IPS-18c (cell line): ENCODE measurements around the gene SELENOO.

ENCODE experiments used
- H3K4me3 ChIP-seq: 2 replicates; pipeline ENCODE4 v1.7.0; 2013; ENCODE audit warnings: low read depth, mild to moderate bottlenecking, low read length, moderate library complexity; ENCODE audit not compliant: insufficient read depth
- H3K9me3 ChIP-seq: one replicate; pipeline ENCODE4 v1.6.1; 2013; ENCODE audit warnings: mild to moderate bottlenecking, low read length, moderate library complexity; ENCODE audit not compliant: control insufficient read depth, insufficient read depth

Gene SELENOO

DNA sequence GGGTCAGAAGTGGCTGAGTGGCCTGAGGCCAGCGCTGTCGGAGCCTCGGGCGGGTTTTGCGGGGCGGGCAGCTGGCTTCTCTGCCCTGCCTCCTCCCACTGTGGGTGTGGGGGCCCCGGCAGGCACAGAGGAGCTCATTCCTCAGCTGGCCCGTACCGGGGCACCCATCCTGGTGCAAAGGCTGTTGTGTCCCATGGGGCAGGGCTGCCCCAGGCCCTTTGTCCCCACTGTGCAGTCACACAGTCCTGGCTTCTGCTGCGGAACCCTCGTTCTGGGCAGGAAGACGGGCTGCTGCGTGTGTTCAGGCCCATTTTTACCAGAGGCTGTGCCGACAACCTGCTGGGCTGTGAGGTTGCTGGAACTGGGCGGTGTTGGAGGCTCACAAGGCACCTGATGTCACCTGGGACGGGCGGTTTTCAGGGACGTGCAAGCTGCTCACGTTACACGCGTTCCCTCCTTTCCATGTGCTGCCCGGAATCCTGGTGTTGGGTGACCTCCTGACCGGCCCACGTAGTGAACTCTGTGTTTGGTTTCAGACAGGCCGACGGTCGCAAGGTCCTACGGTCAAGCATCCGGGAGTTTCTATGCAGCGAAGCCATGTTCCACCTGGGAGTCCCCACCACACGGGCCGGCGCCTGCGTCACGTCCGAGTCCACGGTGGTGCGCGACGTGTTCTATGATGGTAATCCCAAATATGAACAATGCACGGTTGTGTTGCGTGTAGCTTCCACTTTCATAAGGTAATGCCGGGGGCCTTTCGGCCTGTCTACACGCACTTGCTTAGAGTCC is 5.2 kb downstream of the SELENOO start:
- no peak overlapping the region for H3K4me3 ChIP-seq
- no peaks in the 10 kb centered on the region for H3K9me3 ChIP-seq

DNA sequence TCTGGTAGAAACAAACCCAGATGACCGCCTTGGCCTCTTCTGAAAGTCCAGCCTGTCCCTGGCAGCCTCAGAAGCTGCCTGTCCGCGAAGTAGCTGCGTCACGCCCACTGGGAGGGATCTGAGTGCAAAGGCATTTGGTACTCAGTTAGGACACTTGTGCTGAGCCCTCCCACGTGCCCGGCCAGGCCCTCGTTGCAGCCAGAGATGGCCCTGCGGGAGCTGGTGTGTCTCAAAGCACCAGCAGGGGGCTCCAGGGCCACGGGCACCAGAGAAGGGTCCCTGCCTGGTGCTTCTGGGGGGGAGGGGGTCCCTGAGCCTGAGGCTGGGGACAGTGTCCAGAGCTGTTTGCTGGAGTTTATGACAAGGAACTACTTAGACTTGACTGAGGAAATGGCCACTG is 5.8 kb downstream of the SELENOO start:
- no peak overlapping the region for H3K4me3 ChIP-seq
- no peaks in the 10 kb centered on the region for H3K9me3 ChIP-seq

DNA sequence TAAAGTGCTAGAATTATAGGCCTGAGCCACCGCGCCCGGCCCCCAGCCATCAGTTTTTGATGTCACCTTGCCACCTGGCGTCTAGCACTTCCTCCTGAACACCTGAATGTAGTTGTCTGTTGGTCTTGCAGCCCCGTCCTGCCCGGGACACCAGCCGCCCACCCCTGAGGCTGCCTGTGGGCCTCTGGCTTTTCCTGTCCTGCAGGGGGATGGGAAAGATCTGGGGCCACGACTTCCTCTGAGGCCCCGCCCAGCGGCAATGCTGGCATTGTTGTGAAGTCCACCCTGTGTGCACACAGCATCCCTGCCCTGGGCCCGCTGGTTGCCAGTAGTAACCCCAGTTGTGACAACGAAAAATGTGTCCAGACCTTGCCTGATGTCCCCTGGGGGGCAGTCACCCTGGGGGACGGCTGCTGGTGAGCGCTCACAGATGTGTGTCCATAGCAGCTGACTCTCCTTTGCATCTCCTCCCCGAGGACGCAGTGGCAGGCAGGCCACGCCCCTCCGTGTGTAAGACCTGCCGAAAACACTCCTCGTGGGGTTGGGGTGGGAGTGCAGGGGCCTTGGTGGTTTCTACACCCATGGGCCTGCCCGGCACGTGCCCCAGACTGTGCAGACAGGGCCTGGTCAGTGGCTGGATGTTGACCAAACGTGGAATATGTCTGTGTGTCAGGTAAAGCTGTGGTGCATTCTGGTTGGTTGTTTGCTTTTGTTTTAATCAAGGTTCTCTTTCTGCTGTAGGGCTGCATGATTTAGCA is 6.8 kb downstream of the SELENOO start:
- Histone ChIP-seq H3K4me3 (no peak overlapping the region), H3K9me3 (no peaks in the 10 kb centered on the region)

DNA sequence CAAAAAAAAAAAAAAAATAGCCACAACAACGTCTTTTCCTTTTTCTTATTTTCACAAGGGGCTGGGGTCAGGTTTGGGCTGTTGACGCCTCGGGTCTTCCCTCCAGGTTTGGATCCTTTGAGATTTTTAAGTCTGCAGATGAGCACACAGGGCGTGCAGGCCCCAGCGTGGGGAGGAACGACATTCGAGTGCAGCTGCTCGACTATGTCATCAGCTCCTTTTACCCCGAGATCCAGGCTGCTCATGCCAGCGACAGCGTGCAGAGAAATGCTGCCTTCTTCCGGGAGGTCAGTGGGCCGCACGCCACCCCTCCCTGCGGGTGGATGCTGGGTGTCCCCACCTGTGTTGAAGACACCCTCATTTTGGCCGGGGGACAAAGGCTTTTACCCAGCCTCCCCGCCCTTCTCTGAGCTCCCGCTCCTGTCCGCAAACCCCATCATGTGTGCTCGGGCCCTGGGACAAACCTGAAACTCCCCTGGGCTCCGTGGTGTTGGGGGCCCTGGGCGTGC is 7.7 kb downstream of the SELENOO start:
- no peak overlapping the region for H3K4me3 ChIP-seq

DNA sequence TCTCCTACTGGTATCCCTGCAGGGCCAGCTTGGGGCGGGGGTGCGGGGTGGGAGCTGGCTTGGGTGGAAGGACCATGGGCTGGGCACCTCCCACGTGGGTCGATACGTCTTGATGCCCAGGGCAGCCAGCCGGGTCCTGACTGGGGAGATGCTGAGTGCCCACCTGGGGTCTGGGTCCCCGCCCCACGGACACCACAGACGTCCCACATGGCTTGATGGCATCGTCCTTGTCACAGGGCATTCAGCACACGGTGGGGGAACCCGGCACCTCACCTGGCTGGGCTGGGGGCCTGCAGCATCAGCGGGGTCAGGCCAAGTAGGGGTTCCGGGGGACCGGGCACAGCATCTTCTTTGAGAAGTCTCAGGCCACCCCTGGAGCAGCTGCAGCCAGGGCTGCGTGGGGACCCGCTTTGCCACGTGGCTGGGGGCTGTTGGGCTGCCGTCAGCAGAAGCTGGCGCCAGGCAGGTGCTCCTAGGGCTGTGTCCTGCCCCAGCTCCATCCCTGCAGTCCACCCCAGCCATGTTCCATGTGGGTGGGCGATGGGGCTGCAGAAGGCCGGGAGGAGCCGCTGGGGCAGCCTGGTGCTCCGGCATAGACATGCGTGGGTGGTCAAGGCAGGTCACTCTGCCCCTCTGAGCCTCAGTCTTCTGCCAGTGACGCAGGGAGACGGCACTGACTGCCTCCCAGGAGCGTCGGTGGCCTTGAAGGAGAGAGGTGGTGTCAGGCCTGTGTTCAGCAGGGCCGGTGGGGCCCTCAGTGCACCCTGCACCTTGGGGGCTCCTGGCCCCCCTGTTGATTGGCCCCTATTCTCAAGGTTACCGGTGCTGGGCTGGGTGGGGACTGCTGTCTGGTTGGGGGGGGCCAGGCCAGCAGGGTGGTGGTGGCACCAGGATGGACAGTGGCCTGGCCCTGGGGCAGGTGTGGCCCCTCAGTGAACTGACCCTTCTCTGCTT is 8.4 kb downstream of the SELENOO start:
- H3K9me3 ChIP-seq = no peaks in the 10 kb centered on the region

More for the DNA sequence above, 7.7 kb downstream of the SELENOO start:
- no peaks in the 10 kb centered on the region for H3K9me3 ChIP-seq

DNA sequence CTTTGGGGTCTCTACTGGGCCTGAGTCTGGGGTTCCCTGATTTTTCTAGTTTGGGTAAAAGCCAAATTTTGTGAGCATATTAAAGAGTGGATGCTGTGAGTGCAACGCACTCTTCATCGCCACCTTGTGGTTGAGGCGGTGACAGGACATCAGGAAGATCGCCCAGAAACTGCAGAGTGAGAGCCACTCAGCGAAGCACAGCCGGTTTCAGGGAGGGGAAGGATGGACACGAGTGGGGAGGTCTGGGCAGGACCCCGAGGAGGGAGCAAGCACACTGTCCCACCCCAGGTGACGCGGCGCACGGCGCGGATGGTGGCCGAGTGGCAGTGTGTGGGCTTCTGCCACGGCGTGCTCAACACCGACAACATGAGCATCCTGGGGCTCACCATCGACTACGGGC is 9.1 kb downstream of the SELENOO start:
- Histone ChIP-seq H3K4me3 (no peak overlapping the region), H3K9me3 (no peaks in the 10 kb centered on the region)

More for the DNA sequence above, 8.4 kb downstream of the SELENOO start:
- no peak overlapping the region for H3K4me3 ChIP-seq

DNA sequence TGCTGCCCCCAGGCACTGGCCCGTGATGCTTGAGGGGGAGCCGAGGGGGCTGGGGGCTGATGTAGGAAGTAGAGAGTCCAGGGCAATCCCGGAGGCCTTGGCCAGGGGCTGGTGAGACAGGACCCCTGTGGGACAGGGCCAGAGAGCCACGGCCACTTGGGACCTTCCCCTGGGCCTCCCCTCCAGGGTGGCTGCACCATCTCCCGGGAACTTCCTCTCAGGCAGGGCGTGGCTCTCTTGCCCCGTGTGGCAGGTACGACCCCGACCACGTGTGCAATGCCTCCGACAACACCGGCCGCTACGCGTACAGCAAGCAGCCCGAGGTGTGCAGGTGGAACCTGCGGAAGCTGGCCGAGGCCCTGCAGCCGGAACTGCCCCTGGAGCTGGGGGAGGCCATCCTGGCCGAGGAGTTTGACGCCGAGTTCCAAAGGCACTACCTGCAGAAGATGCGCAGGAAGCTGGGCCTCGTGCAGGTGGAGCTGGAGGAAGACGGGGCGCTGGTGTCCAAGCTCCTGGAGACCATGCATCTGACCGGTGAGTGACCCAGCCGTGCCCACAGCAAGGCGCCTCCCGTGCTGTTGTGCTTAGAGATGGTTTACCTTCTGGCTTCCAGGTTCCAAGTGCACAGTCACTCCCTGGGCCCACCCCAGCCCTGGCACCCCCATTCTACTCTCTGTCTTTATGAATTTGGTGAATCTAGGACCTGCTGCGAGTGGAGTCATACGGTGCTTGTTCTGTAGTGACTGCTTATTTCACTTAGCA is 9.7 kb downstream of the SELENOO start:
- Histone ChIP-seq H3K9me3 (no peaks in the 10 kb centered on the region), H3K4me3 (no peak overlapping the region)

DNA sequence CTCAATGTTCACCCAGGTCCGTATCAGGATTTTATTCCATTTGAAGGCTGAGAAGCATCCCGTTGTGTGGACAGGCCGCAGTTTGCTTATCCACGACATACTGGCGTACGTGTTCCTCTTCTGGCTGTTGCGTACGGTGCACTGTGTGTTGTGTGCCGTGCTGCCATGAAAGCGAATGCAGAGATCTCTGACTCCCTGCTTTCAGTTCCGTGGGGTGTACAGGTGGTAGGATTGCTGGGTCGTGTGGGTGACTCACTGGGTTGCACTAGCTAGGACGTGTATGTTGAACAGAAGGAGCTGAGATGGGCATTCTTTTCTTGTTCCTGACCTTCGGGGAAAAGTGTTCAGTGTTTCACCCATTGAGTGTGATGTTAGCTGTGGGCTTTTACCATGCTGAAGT is 10.3 kb downstream of the SELENOO start:
- Histone ChIP-seq H3K4me3 (no peak overlapping the region), H3K9me3 (no peaks in the 10 kb centered on the region)

DNA sequence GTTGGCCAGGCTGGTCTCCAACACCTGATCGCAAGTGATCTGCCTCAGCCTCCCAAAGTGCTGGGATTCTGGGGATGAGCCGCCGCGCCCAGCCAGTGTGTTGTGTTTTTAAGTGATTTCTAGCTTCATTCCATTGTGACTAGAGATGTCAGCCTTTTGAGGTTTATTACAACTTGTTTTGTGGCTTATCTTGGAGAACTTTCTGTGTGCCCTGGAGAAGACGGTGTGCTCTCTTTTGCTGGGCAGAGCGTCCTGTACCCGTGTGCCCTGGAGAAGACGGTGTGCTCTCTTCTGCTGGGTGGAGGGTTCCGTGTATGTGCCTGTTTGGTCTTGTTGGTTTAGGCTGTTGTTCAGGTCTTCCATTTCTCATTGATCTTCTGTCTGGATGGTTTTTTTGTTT is 12.5 kb downstream of the SELENOO start:
- no peaks in the 10 kb centered on the region for H3K9me3 ChIP-seq
- H3K4me3 ChIP-seq = no peak overlapping the region

DNA sequence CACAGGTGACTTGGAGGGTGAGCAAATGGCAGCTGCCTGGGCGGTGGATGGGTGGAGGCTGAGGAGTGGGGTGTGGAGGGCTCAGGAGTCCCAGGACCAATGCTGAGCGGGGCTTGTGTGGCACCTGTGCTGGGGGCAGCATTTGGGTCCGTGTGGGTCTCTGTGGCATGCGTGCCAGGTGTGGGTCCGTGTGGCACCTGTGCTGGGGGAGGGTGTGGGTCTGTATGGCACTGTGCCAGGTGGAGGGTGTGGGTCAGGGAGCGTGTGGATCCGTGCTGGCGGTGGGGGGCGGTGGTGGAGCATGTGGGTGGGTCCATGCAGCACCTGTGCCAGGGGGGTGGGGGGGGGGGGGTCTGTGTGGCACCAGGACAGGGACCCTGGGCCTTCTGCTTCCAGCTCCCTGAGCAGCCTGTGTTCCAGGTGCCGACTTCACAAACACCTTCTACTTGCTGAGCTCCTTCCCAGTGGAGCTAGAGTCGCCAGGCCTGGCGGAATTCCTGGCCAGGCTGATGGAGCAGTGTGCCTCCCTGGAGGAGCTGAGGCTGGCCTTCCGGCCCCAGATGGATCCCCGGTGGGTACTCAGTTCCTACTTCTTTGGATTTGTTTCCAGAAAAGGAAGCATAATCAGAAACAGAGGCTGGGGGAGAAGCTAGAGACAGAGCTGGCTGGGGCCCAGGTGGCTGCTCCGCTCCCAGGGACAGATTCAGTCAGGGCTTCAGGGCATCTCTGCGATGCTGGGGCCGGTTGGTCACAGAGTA is 14.7 kb downstream of the SELENOO start:
- no peaks in the 10 kb centered on the region for H3K9me3 ChIP-seq
- H3K4me3 ChIP-seq = no peak overlapping the region

DNA sequence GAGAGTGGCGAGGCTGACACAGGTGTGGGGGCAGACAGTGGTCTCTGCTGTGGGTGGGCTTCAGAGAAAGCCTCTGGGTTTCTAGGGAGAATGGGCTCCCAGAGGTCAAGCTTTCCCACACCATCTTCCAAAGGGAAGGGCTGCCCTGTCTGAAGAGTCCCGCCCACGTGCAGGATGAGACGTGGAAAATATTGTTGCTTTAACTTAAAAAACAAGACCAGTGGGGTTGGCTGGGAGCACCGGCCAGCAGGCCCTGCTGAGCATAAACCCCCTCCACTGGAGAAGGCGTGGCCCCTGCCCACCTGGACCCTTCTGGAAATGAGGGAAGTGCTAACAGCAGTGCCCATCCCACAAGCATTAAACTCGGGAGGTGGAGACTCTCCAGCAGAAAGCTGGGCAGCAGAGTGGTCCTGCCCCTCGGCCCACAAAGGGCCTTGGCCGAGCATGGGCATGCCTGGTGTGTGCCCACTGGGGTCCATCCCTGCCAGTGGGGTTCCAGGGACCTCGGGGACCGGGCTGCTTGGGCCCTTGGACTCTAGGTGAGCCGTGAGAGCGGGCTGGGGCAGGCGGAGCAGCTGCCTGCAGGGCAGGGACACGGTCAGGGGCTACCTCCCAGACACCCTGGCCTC is 15.4 kb downstream of the SELENOO start:
- no peak overlapping the region for H3K4me3 ChIP-seq

DNA sequence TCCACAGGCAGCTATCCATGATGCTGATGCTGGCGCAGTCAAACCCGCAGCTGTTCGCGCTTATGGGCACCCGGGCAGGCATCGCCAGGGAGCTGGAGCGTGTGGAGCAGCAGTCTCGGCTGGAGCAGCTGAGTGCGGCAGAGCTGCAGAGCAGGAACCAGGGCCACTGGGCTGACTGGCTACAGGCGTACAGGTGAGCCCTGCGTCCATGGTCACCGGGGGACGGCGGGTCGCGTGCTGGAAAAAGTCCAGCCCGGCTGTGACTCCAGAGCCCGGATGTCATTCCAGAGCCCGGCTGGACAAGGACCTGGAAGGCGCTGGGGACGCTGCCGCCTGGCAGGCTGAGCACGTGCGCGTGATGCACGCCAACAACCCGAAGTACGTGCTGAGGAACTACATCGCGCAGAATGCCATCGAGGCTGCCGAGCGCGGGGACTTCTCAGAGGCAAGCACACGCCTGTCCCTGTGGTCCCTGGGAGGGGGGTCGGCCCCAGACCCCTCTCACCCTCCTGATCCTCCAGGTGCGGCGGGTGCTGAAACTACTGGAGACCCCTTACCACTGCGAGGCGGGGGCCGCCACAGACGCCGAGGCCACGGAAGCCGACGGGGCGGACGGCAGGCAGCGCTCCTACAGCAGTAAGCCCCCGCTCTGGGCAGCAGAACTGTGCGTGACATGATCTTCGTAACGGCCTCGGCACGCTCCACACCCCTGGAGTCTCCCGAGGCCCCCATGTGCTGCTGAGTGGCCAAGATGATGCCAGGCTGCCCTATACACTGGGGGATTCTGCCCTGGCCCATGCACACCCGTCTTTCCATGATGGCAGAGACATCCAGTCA is 16.1 kb downstream of the SELENOO start:
- Histone ChIP-seq H3K4me3 (no peak overlapping the region), H3K9me3 (peaks cover 2% of the 10 kb centered on the region)

More for the DNA sequence above, 15.4 kb downstream of the SELENOO start:
- no peaks in the 10 kb centered on the region for H3K9me3 ChIP-seq

DNA sequence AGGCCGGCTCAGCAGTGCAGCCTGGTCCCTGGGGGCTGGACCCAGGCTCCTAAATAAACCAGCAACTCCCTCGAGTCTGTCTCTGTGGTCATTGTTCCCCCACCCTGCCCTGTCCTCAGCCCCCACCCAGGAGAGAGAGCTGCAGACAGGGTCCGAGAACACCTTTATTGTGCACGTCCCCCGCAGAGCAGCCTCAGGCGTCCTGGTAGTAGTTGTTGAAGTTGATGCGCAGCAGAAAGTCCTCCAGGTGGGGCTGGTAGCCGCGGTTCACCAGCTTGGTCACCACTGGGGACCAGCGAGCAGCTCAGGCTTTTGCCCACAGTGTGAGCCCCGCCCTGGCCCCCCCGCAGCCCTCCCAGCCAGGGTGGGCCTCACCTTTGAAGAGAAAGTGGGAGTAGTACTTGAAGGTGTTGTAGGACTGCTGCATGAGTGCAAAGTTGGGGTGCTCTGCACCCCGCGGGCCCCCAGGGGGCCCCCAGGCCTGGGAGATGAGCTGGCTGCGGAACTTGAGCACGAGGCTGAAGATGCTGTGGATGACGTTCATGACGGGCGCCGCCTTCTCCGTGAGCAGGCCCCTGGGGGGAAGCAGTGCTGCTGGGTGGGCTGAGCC is 16.8 kb downstream of the SELENOO start:
- H3K9me3 ChIP-seq = peaks cover 2% of the 10 kb centered on the region
- no peak overlapping the region for H3K4me3 ChIP-seq

DNA sequence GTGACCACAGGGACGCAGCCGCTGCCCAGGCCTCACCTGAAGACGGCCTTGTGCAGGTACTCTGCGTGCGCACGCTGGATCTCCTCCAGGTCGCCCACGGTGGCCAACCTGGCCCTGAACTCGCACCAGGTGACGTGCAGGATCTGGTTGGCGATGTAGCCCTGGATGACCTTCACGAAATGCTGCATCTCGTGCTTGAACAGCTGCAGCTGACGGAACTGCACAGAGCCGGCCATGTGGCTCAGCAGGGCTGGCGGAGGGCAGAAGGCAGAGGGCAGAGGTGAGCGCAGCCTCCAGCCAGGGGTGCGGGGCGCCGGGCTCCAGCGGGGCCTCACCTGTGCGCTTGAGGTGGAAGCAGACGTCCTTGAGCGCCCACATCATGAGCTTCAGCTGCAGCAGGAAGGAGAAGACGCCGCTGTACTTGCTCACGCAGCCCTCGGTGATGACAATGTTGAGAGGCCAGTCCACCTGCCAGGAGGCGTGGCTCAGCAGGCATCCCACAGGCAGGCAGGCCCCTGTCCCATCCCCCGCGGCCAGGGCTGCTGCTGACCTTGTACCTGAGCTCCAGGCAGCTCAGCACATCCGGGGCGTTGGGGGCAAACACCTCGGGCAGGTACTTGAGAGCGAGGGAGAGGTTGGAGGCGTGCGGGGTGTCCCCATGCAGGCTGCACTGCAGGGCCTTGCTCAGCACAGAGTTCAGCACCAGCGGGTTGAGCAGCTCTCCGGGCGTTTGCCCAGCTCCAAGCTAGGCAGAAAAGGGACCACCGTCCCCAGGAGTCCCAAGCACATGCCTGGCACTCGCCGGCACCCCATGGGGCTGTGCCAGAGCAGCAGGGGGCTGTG is 17.6 kb downstream of the SELENOO start:
- H3K4me3 ChIP-seq = no peak overlapping the region
- H3K9me3 ChIP-seq = peaks cover 2% of the 10 kb centered on the region
